Caco-2 (cell line): ENCODE results near the gene ZBTB1. TPM values are rescaled to one million over a fixed set of nuclear protein-coding genes. Genes with fewer than 3 reads are reported as not detected.

Source experiments
- BruUV-seq: library from RNA; stranded (reverse); fragments of 400-500 nt; replicated peaks from 2 replicates; lab custom pipeline; 2021; lab: Mats Ljungman, UMichigan
- CTCF ChIA-PET: fragments of 300-600 bp; sonication (Branson Sonifier 250); formaldehyde crosslinking; loops from one replicate; lab custom pipeline; 2022; ENCODE audit warnings: antibody characterized with exemption; lab: Charles Lee
- POLR2A ChIA-PET: fragments of 300-600 bp; sonication (Branson Sonifier 250); formaldehyde crosslinking; loops from one replicate; lab custom pipeline; 2022; ENCODE audit warnings: antibody characterized with exemption; lab: Charles Lee
- DNase-seq, 2 experiments: peaks; one replicate each; pipeline versions ENCODE4 v3.0.0 to v3.0.0-alpha.2; 2020 to 2022
- H3K27me3 ChIP-seq: replicated peaks from 2 replicates; pipeline ENCODE4 v1.6.0; 2011; ENCODE audit warnings: low read length; ENCODE audit not compliant: control insufficient read depth, insufficient read depth
- H3K36me3 ChIP-seq: 2 replicates; pipeline ENCODE4 v1.5.1; 2011; ENCODE audit warnings: low read length; ENCODE audit not compliant: control insufficient read depth, insufficient read depth
- H3K4me1 ChIP-seq: fragments of 250-450 bp; sonication (Bioruptor Pico); 2 replicates; pipeline ENCODE4 v1.5.1; 2020; ENCODE audit warnings: mild to moderate bottlenecking
- H3K4me3 ChIP-seq: 2 replicates; pipeline ENCODE4 v1.5.1; 2011; ENCODE audit warnings: low read depth, mild to moderate bottlenecking, control low read depth, low read length
- H3K9me3 ChIP-seq: fragments of 250-450 bp; sonication (Bioruptor Pico); 2 replicates; pipeline ENCODE4 v1.5.1; 2020; ENCODE audit warnings: mild to moderate bottlenecking, moderate library complexity
- H3K27ac Mint-ChIP-seq: one replicate; pipeline ENCODE4 v1.8.0; 2022; ENCODE audit warnings: mixed read lengths; ENCODE audit not compliant: unreplicated experiment
- H3K27me3 Mint-ChIP-seq: one replicate; pipeline ENCODE4 v1.8.0; 2022; ENCODE audit warnings: mixed read lengths; ENCODE audit not compliant: insufficient read depth, unreplicated experiment
- H3K36me3 Mint-ChIP-seq: one replicate; pipeline ENCODE4 v1.8.0; 2022; ENCODE audit warnings: mild to moderate bottlenecking, mixed read lengths; ENCODE audit not compliant: insufficient read depth, unreplicated experiment
- H3K4me1 Mint-ChIP-seq: one replicate; pipeline ENCODE4 v1.8.0; 2022; ENCODE audit warnings: low read depth, mixed read lengths; ENCODE audit not compliant: unreplicated experiment
- H3K4me3 Mint-ChIP-seq: one replicate; pipeline ENCODE4 v1.8.0; 2022; ENCODE audit warnings: mild to moderate bottlenecking, moderate library complexity, mixed read lengths; ENCODE audit not compliant: unreplicated experiment
- H3K9me3 Mint-ChIP-seq: one replicate; pipeline ENCODE4 v1.8.0; 2022; ENCODE audit warnings: mixed read lengths; ENCODE audit not compliant: unreplicated experiment
- intact Hi-C: fragments of 100-400 bp; cut with micrococcal nuclease; formaldehyde crosslinking; loops from one replicate; pipeline ENCODE4 v1.10.0; 2022; ENCODE audit not compliant: unreplicated experiment
- total RNA-seq: library from RNA; stranded (reverse); gene quantifications from 2 replicates; pipeline ENCODE4 v1.2.3, GENCODE V29; 2022
- TF ChIP-seq, protein P1 (sequence below), 2 experiments: fragments of 200-600 bp in 1 of 2; IDR thresholded peaks; 1 replicate in 1 of 2; 2 replicates in 1 of 2; pipeline versions ENCODE4 v1.5.1 to v1.8.0; 2011 to 2022; ENCODE audit warnings: antibody characterized with exemption in 1 of 2, control low read depth in 1 of 2, inconsistent platforms in 1 of 2, low read depth in 1 of 2, low read length in 1 of 2, mild to moderate bottlenecking in 1 of 2, moderate library complexity in 1 of 2; ENCODE audit not compliant: insufficient read depth in 1 of 2, severe bottlenecking in 1 of 2, unreplicated experiment in 1 of 2

ZBTB1 gene
- total RNA-seq, 1 experiment from 2014 or later = 34.3 TPM

DNA sequence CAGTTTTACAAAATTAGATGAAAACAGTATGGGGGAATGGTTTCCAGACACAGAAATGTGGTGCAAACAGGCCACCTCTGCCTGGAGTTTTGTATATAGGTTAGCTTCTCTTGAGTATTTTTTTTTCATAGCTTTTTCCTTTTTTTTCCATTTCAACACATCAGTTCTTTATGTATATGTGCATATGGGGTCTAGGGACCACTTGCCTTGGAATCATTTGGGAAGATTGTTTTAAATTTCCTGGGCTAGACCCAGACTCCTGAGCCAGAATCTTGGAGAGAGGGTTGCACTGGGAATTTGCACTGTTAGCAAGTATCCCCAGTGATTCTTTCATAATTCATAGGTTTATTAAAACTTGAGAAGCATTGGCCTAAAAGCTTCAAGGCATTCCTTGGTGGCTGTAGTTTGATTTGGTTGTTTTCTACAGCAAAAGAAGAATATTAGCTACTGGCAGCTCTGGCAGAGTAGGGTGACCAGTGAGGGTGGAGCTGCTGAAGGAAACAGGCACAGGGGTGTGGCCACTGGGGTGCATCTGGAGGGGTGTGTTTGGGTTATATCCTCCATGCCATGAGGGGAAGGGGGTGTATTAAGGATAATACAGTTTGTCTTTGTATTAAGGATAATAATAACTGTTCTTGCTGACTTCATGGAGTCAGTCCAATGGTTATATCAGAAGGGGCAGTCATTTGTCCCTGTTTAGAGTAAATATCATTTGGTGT is 68.0 kb downstream of the ZBTB1 start:
- no peaks in the 10 kb centered on the region for H3K36me3 ChIP-seq
- H3K4me3 Mint-ChIP-seq = no peak overlapping the region
- peaks cover 7% of the 10 kb centered on the region; the same call in 1 of the 2 replicates for H3K4me1 ChIP-seq
- no peaks in the 10 kb centered on the region for H3K27me3 ChIP-seq
- no peaks in the 10 kb centered on the region for H3K9me3 ChIP-seq
- no peak overlapping the region for H3K4me3 ChIP-seq
- intact Hi-C loops = no loop called here
- TF ChIP-seq, protein P1, sequence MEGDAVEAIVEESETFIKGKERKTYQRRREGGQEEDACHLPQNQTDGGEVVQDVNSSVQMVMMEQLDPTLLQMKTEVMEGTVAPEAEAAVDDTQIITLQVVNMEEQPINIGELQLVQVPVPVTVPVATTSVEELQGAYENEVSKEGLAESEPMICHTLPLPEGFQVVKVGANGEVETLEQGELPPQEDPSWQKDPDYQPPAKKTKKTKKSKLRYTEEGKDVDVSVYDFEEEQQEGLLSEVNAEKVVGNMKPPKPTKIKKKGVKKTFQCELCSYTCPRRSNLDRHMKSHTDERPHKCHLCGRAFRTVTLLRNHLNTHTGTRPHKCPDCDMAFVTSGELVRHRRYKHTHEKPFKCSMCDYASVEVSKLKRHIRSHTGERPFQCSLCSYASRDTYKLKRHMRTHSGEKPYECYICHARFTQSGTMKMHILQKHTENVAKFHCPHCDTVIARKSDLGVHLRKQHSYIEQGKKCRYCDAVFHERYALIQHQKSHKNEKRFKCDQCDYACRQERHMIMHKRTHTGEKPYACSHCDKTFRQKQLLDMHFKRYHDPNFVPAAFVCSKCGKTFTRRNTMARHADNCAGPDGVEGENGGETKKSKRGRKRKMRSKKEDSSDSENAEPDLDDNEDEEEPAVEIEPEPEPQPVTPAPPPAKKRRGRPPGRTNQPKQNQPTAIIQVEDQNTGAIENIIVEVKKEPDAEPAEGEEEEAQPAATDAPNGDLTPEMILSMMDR (IDR thresholded peaks at IDR 0.05; ENCODE audit: insufficient read depth in 1 of 2, low read depth in 1 of 2, low read length in 1 of 2, severe bottlenecking in 1 of 2, unreplicated experiment in 1 of 2) = no peak
- ChIA-PET POLR2A (no interaction called here), CTCF (no interaction called here)
- H3K4me1 Mint-ChIP-seq = no peaks in the 10 kb centered on the region
- no TSS peak for BruUV-seq
- H3K27me3 Mint-ChIP-seq = no peaks in the 10 kb centered on the region
- H3K36me3 Mint-ChIP-seq = no peaks in the 10 kb centered on the region
- no peaks in the 10 kb centered on the region for H3K9me3 Mint-ChIP-seq
- H3K27ac Mint-ChIP-seq = no peak overlapping the region
- DNase-seq = no peak

DNA sequence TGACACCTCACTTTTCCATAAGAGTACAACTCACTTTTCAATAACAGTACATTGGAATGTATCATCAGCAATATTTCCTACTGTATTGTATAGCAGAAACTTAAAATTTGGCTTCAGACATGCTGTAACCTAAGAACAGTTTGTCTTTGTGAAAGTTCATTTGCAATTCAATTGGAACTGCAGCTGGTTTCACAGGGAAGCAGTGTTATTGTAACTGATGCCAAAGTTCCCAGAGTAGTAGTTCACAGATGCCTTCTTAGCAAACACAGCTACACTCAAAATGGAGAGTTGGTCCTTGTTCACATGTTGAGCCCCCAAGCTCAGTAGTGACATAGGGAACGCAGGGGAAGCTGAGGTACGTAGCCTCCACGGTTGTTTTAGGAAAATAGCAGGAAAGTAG is 68.5 kb downstream of the ZBTB1 start:
- Mint-ChIP-seq H3K9me3 (no peaks in the 10 kb centered on the region), H3K27me3 (no peaks in the 10 kb centered on the region), H3K4me1 (no peaks in the 10 kb centered on the region), H3K36me3 (no peaks in the 10 kb centered on the region), H3K4me3 (no peak overlapping the region), H3K27ac (no peak overlapping the region)
- BruUV-seq = no TSS peak
- H3K4me1 ChIP-seq = peaks cover 7% of the 10 kb centered on the region; the same call in 1 of the 2 replicates
- intact Hi-C loops = no loop called here
- DNase-seq = no peak
- H3K4me3 ChIP-seq = no peak overlapping the region
- ChIA-PET CTCF (no interaction called here), POLR2A (no interaction called here)
- TF ChIP-seq, protein P1 (IDR thresholded peaks at IDR 0.05; ENCODE audit: insufficient read depth in 1 of 2, low read depth in 1 of 2, low read length in 1 of 2, severe bottlenecking in 1 of 2, unreplicated experiment in 1 of 2) = no peak
- H3K27me3 ChIP-seq = no peaks in the 10 kb centered on the region
- no peaks in the 10 kb centered on the region for H3K9me3 ChIP-seq
- H3K36me3 ChIP-seq = no peaks in the 10 kb centered on the region

Other genes with a start within 250 kb of the ZBTB1 start
- gene ESR2, start 210.4 kb upstream of the ZBTB1 start, total RNA-seq = 0.19 and 0.23 TPM in 2 replicates
- gene MTHFD1, start 116.4 kb upstream of the ZBTB1 start, total RNA-seq = 180 and 203 TPM in 2 replicates
- 15.0 and 15.9 TPM in 2 replicates for gene AKAP5, start 39.3 kb upstream of the ZBTB1 start, total RNA-seq
- 8.8 and 10.0 TPM in 2 replicates for gene ZBTB25, start 932 bp upstream of the ZBTB1 start, total RNA-seq
- 8.3 and 8.7 TPM in 2 replicates for gene HSPA2, start 36.0 kb downstream of the ZBTB1 start, total RNA-seq
- gene PPP1R36, start 45.2 kb downstream of the ZBTB1 start, total RNA-seq = 2.3 and 2.9 TPM in 2 replicates
- gene PLEKHG3, start 199.7 kb downstream of the ZBTB1 start, total RNA-seq = 85.9 and 90.8 TPM in 2 replicates